Astrocyte (in vitro differentiated cells and primary cell): Measurements from ENCODE around the gene RBCK1.

Source experiments
- CTCF ChIP-seq: IDR thresholded peaks from 2 replicates; pipeline ENCODE4 v1.5.1; 2011; ENCODE audit warnings: low read depth, mild to moderate bottlenecking, inconsistent platforms, low read length, moderate library complexity; ENCODE audit not compliant: insufficient read depth
- EZH2 ChIP-seq: IDR thresholded peaks from 2 replicates; pipeline ENCODE4 v1.6.1; 2012; ENCODE audit warnings: mild to moderate bottlenecking, low read length, inconsistent platforms; ENCODE audit not compliant: insufficient read depth

- TF ChIP-seq CTCF (no peak), EZH2 (no peak)
These were observed 971 bp downstream of the RBCK1 start for GRCh38 chr20:408843-409696.
